ENCODE results near the gene KDM3A. TPM values are rescaled to one million over a fixed set of nuclear protein-coding genes. Genes with fewer than 3 reads are reported as not detected.

KDM3A gene
- polyA plus RNA-seq, 1 of the 3 experiments (the other 2 are of a cell fraction): 13.7 TPM

GRCh38 chr2:86430368-86430767, 10.8 kb upstream of the KDM3A start:
- 68% methylated on average over 1 of the region's 1 CpG for WGBS (ENCODE audit: low lambda C conversion rate)
- Histone ChIP-seq H3K79me2 (ENCODE audit: insufficient read depth) (no peaks in the 10 kb centered on the region), H3K9me2 (no peaks in the 10 kb centered on the region), H3K36me3 (replicated peaks in 1 of 2; ENCODE audit: control insufficient read depth in 1 of 2, insufficient read depth in 2 of 2, low read length in 1 of 2) (no peaks in the 10 kb centered on the region), H3K27ac (ENCODE audit: low read depth in 2 of 2, low read length in 1 of 2) (no peak overlapping the region), H4K20me1 (ENCODE audit: insufficient read depth) (no peaks in the 10 kb centered on the region), H3K9me3 (no peaks in the 10 kb centered on the region), H2AFZ (ENCODE audit: low read depth) (no peak overlapping the region), H3K4me3 (ENCODE audit: low read depth in 2 of 2, low read length in 1 of 2) (no peak overlapping the region), H3F3A (replicated peaks; ENCODE audit: insufficient read depth) (no peaks in the 10 kb centered on the region), H3K4me2 (no peak overlapping the region), H3K4me1 (ENCODE audit: control insufficient read depth in 1 of 2, insufficient read depth in 2 of 2, low read depth in 1 of 2, low read length in 1 of 2) (no peaks in the 10 kb centered on the region), H3K9ac (no peak overlapping the region), H3K27me3 (ENCODE audit: insufficient read depth) (peaks cover 4% of the 10 kb centered on the region; the same call in 1 of the 2 replicates)
- no peak for DNase-seq
- POLR2A ChIA-PET: no interaction called here
- TF ChIP-seq RCOR1 (IDR thresholded peaks at IDR 0.05; ENCODE audit: low read length): no peak
- TF ChIP-seq CHD2 (IDR thresholded peaks at IDR 0.05; ENCODE audit: low read length, partially characterized antibody): no peak
- TF ChIP-seq NFIC (IDR thresholded peaks at IDR 0.05; ENCODE audit: borderline replicate concordance): no peak
- CTCF ChIA-PET: interaction anchor here (1.5 kb wide), 1 partner anchor 34 kb away, joined by 3 read pairs; no protein-coding TSS in a partner anchor

- H3F3A ChIP-seq (replicated peaks; ENCODE audit: insufficient read depth): no peaks in the 10 kb centered on the region
- no peak overlapping the region for H3K4me3 ChIP-seq (ENCODE audit: low read depth in 2 of 2, low read length in 1 of 2)
- H3K4me1 ChIP-seq (ENCODE audit: control insufficient read depth in 1 of 2, insufficient read depth in 2 of 2, low read depth in 1 of 2, low read length in 1 of 2): no peaks in the 10 kb centered on the region
- H3K4me2 ChIP-seq: no peak overlapping the region
- POLR2A ChIA-PET: no interaction called here
- no peaks in the 10 kb centered on the region for H3K9me2 ChIP-seq
- WGBS (ENCODE audit: low lambda C conversion rate): 34% methylated on average over 1 of the region's 1 CpG
- no peak for TF ChIP-seq EP300 (IDR thresholded peaks at IDR 0.05; ENCODE audit: borderline replicate concordance in 1 of 2, low read depth in 1 of 2, low read length in 1 of 2)
- TF ChIP-seq GABPA (IDR thresholded peaks at IDR 0.05; ENCODE audit: low read depth): no peak
- no peak for TF ChIP-seq MEF2A (IDR thresholded peaks at IDR 0.05; ENCODE audit: borderline replicate concordance, low read depth)
- TF ChIP-seq RFX5 (IDR thresholded peaks at IDR 0.05; ENCODE audit: low read length): no peak
- no peak for TF ChIP-seq EZH2phosphoT487 (IDR thresholded peaks at IDR 0.05; ENCODE audit: borderline replicate concordance, low read depth)
- TF ChIP-seq, protein P1, sequence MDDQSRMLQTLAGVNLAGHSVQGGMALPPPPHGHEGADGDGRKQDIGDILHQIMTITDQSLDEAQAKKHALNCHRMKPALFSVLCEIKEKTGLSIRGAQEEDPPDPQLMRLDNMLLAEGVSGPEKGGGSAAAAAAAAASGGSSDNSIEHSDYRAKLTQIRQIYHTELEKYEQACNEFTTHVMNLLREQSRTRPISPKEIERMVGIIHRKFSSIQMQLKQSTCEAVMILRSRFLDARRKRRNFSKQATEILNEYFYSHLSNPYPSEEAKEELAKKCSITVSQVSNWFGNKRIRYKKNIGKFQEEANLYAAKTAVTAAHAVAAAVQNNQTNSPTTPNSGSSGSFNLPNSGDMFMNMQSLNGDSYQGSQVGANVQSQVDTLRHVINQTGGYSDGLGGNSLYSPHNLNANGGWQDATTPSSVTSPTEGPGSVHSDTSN (IDR thresholded peaks at IDR 0.05): no peak
- TF ChIP-seq TAF1 (IDR thresholded peaks at IDR 0.05; ENCODE audit: borderline replicate concordance, low read depth, low read length): no peak
- no peak for TF ChIP-seq YY1 (IDR thresholded peaks at IDR 0.05; ENCODE audit: low read depth)
- no peak for TF ChIP-seq MAX (IDR thresholded peaks at IDR 0.05; ENCODE audit: low read depth)
- TF ChIP-seq FOXM1 (IDR thresholded peaks at IDR 0.05; ENCODE audit: low read depth): no peak
- no peak for TF ChIP-seq REST (IDR thresholded peaks at IDR 0.05; ENCODE audit: low read depth, low read length)
- TF ChIP-seq RCOR1 (IDR thresholded peaks at IDR 0.05; ENCODE audit: low read length): no peak
- TF ChIP-seq TCF12 (IDR thresholded peaks at IDR 0.05): no peak
- no peak for TF ChIP-seq CHD2 (IDR thresholded peaks at IDR 0.05; ENCODE audit: low read length, partially characterized antibody)
- no peak for TF ChIP-seq JUND (IDR thresholded peaks at IDR 0.05)
- TF ChIP-seq TEAD4 (IDR thresholded peaks at IDR 0.05; ENCODE audit: borderline replicate concordance, insufficient read depth): no peak
- TF ChIP-seq, protein P2, sequence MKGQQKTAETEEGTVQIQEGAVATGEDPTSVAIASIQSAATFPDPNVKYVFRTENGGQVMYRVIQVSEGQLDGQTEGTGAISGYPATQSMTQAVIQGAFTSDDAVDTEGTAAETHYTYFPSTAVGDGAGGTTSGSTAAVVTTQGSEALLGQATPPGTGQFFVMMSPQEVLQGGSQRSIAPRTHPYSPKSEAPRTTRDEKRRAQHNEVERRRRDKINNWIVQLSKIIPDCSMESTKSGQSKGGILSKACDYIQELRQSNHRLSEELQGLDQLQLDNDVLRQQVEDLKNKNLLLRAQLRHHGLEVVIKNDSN (IDR thresholded peaks at IDR 0.05; ENCODE audit: borderline replicate concordance, low read depth): no peak
- TF ChIP-seq FOSL2 (IDR thresholded peaks at IDR 0.05; ENCODE audit: borderline replicate concordance, low read depth): no peak
- no peak for TF ChIP-seq SIN3A (IDR thresholded peaks at IDR 0.05; ENCODE audit: borderline replicate concordance, low read depth, low read length)
- no peak for TF ChIP-seq NFIC (IDR thresholded peaks at IDR 0.05; ENCODE audit: borderline replicate concordance)
- CTCF ChIA-PET: no interaction called here
- DNase-seq: no peak
- H3K9ac ChIP-seq: no peak overlapping the region
- peaks cover 4% of the 10 kb centered on the region; the same call in 1 of the 2 replicates for H3K27me3 ChIP-seq (ENCODE audit: insufficient read depth)
- no peaks in the 10 kb centered on the region for H3K9me3 ChIP-seq
- H3K36me3 ChIP-seq (replicated peaks in 1 of 2; ENCODE audit: control insufficient read depth in 1 of 2, insufficient read depth in 2 of 2, low read length in 1 of 2): no peaks in the 10 kb centered on the region
- H4K20me1 ChIP-seq (ENCODE audit: insufficient read depth): no peaks in the 10 kb centered on the region
- no peak overlapping the region for H2AFZ ChIP-seq (ENCODE audit: low read depth)
- no peaks in the 10 kb centered on the region for H3K79me2 ChIP-seq (ENCODE audit: insufficient read depth)
- no peak overlapping the region for H3K27ac ChIP-seq (ENCODE audit: low read depth in 2 of 2, low read length in 1 of 2)
Measured at GRCh38 chr2:86433137-86433536, 8.0 kb upstream of the KDM3A start.
